HCT116 (cell line): ENCODE data around the gene AHCTF1. TPM values are rescaled to one million over a fixed set of nuclear protein-coding genes. Genes with fewer than 3 reads are reported as not detected.

Experiments
- ATAC-seq: fragments of 200-7000 bp; cut with Tn5 transposase; 2 replicates; pipeline ENCODE4 v1.9.1; 2020; ENCODE audit warnings: mild to moderate bottlenecking, moderate library complexity
- Bru-seq: library from RNA; stranded (reverse); fragments of 400-500 nt; gene quantifications from one replicate; lab custom pipeline; 2021; lab: Mats Ljungman, UMichigan
- BruChase-seq, 2 experiments: library from RNA; stranded (reverse); fragments of 400-500 nt; gene quantifications; one replicate each; lab custom pipeline; 2021; lab: Mats Ljungman, UMichigan
- BruUV-seq: library from RNA; stranded (reverse); fragments of 400-500 nt; replicated peaks from 2 replicates; lab custom pipeline; 2021; lab: Mats Ljungman, UMichigan
- CTCF ChIA-PET: fragments of 300-600 bp; sonication (Branson Sonifier 250); formaldehyde crosslinking; loops from one replicate; lab custom pipeline; 2021; ENCODE audit warnings: antibody characterized with exemption; lab: Charles Lee
- POLR2A ChIA-PET: fragments of 300-600, 350-600 bp; sonication (Branson Sonifier 250); formaldehyde crosslinking; loops from one replicate; lab custom pipeline; 2021; ENCODE audit warnings: antibody characterized with exemption; lab: Charles Lee
- RAD21 ChIA-PET, 2 experiments: fragments of 300-600 bp; sonication (Branson Sonifier 250); formaldehyde crosslinking; loops; one replicate each; lab custom pipeline; 2023; ENCODE audit warnings: low total read pairs in 2 of 2; ENCODE audit not compliant: uncharacterized antibody in 2 of 2, unreplicated experiment in 2 of 2, low non-redundant PET in 1 of 2; lab: Charles Lee
- DNase-seq: peaks from one replicate; pipeline ENCODE4 v3.0.0-alpha.2; 2010; ENCODE audit warnings: low read depth, low spot score
- H2AFZ ChIP-seq: fragments of 200-600 bp; shearing (Covaris generic), sonication (generic); 2 replicates; pipeline ENCODE4 v1.6.1; 2017; ENCODE audit warnings: low read depth, mixed run types, mixed read lengths, antibody characterized with exemption, low read length; ENCODE audit not compliant: poor library complexity, severe bottlenecking
- H3K27ac ChIP-seq: 2 replicates; pipeline ENCODE4 v1.5.1; 2012; ENCODE audit warnings: low read depth, low read length
- H3K27me3 ChIP-seq: fragments of 200-600 bp; sonication (generic); 2 replicates; pipeline ENCODE4 v1.6.1; 2016; ENCODE audit warnings: mixed run types, low read length, mixed read lengths; ENCODE audit not compliant: insufficient read depth
- H3K36me3 ChIP-seq, 2 experiments: fragments of 200-500 bp in 1 of 2; fragments of 200-600 bp in 1 of 2; sonication (Bioruptor generic) in 1 of 2; sonication (generic) in 1 of 2; 2 replicates each; pipeline versions ENCODE4 v1.5.1 to v1.6.1; 2014 to 2016; ENCODE audit warnings: low read length in 2 of 2, inconsistent platforms in 1 of 2, mixed read lengths in 1 of 2, mixed run types in 1 of 2; ENCODE audit not compliant: insufficient read depth in 2 of 2, control insufficient read depth in 1 of 2
- H3K4me1 ChIP-seq, 2 experiments: fragments of 200-600 bp in 1 of 2; sonication (generic) in 1 of 2; 2 replicates each; pipeline versions ENCODE4 v1.5.1 to v1.6.1; 2012 to 2017; ENCODE audit warnings: low read length in 2 of 2, inconsistent platforms in 1 of 2, mild to moderate bottlenecking in 1 of 2, mixed read lengths in 1 of 2, mixed run types in 1 of 2, moderate library complexity in 1 of 2; ENCODE audit not compliant: insufficient read depth in 2 of 2, control insufficient read depth in 1 of 2
- H3K4me2 ChIP-seq: fragments of 200-600 bp; sonication (generic); 2 replicates; pipeline ENCODE4 v1.6.1; 2017; ENCODE audit warnings: mixed run types, low read length, mixed read lengths
- H3K4me3 ChIP-seq, 2 experiments: fragments of 200-600 bp in 1 of 2; sonication (generic) in 1 of 2; replicated peaks in 1 of 2; 2 replicates each; pipeline ENCODE4 v1.5.1; 2011 to 2016; ENCODE audit warnings: low read length in 2 of 2, control low read depth in 1 of 2, low read depth in 1 of 2, mild to moderate bottlenecking in 1 of 2, mixed read lengths in 1 of 2, mixed run types in 1 of 2
- H3K79me2 ChIP-seq: fragments of 200-600 bp; sonication (generic); 2 replicates; pipeline ENCODE4 v1.6.1; 2017; ENCODE audit warnings: mild to moderate bottlenecking, mixed run types, low read length, moderate library complexity, mixed read lengths; ENCODE audit not compliant: insufficient read depth
- H3K9ac ChIP-seq: fragments of 200-600 bp; sonication (generic); 2 replicates; pipeline ENCODE4 v1.6.1; 2016; ENCODE audit warnings: low read length, mixed read lengths
- H3K9me2 ChIP-seq: fragments of 200-600 bp; sonication (generic), shearing (Covaris generic); 2 replicates; pipeline ENCODE4 v1.6.1; 2017; ENCODE audit warnings: mixed run types, mild to moderate bottlenecking, moderate library complexity; ENCODE audit not compliant: insufficient read depth
- H3K9me3 ChIP-seq, 2 experiments: fragments of 200-500 bp in 1 of 2; fragments of 200-600 bp in 1 of 2; sonication (Bioruptor generic) in 1 of 2; sonication (generic) in 1 of 2; 2 replicates each; pipeline ENCODE4 v1.6.1; 2014 to 2017; ENCODE audit warnings: low read length in 2 of 2, mixed read lengths in 2 of 2, inconsistent platforms in 1 of 2, low read depth in 1 of 2, mild to moderate bottlenecking in 1 of 2, mixed run types in 1 of 2, moderate library complexity in 1 of 2; ENCODE audit not compliant: control insufficient read depth in 1 of 2, insufficient read depth in 1 of 2
- H4K20me1 ChIP-seq: fragments of 200-600 bp; sonication (generic), shearing (Covaris generic); 2 replicates; pipeline ENCODE4 v1.6.1; 2017; ENCODE audit warnings: mixed run types, mild to moderate bottlenecking, moderate library complexity; ENCODE audit not compliant: insufficient read depth
- CEBPB ChIP-seq: IDR thresholded peaks from 2 replicates; pipeline ENCODE4 v1.6.1; 2012; ENCODE audit warnings: low read depth
- ELF1 ChIP-seq: IDR thresholded peaks from 2 replicates; pipeline ENCODE4 v1.6.1; 2012; ENCODE audit warnings: low read depth, borderline replicate concordance
- EZH2phosphoT487 ChIP-seq: fragments of 200-600 bp; IDR thresholded peaks from 2 replicates; pipeline ENCODE4 v1.6.1; 2018; ENCODE audit warnings: antibody characterized with exemption, borderline replicate concordance
- FOSL1 ChIP-seq: IDR thresholded peaks from 2 replicates; pipeline ENCODE4 v1.6.1; 2012; ENCODE audit warnings: low read depth
- JUND ChIP-seq: IDR thresholded peaks from 2 replicates; pipeline ENCODE4 v1.6.1; 2012
- MAX ChIP-seq: IDR thresholded peaks from 2 replicates; pipeline ENCODE4 v1.6.1; 2012
- POLR2A ChIP-seq: IDR thresholded peaks from 2 replicates; pipeline ENCODE4 v1.7.0; 2011; ENCODE audit warnings: borderline replicate concordance; ENCODE audit not compliant: insufficient read depth, insufficient read length; ENCODE audit errors: extremely low read depth
- POLR2AphosphoS5 ChIP-seq: IDR thresholded peaks from 2 replicates; pipeline ENCODE4 v1.6.1; 2011; ENCODE audit warnings: mild to moderate bottlenecking, low read depth, low read length, moderate library complexity
- REST ChIP-seq: IDR thresholded peaks from 2 replicates; pipeline ENCODE4 v1.6.1; 2012; ENCODE audit warnings: low read depth
- SIN3A ChIP-seq: IDR thresholded peaks from 2 replicates; pipeline ENCODE4 v1.6.1; 2012; ENCODE audit warnings: low read depth
- SRF ChIP-seq: IDR thresholded peaks from 2 replicates; pipeline ENCODE4 v1.6.1; 2012; ENCODE audit warnings: low read depth
- TCF7L2 ChIP-seq: IDR thresholded peaks from 2 replicates; pipeline ENCODE4 v1.7.0; 2011; ENCODE audit warnings: borderline replicate concordance, inconsistent platforms; ENCODE audit not compliant: insufficient read depth, insufficient read length; ENCODE audit errors: extremely low read depth
- ZFX ChIP-seq: fragments of 450-650 bp; IDR thresholded peaks from 2 replicates; pipeline ENCODE4 v1.6.1; 2017
- ZNF274 ChIP-seq: fragments of 200-500 bp; sonication (Bioruptor generic); IDR thresholded peaks from 2 replicates; pipeline ENCODE4 v1.6.1; 2014; ENCODE audit warnings: mild to moderate bottlenecking, low read depth, low read length, inconsistent platforms
- intact Hi-C: fragments of 100-400 bp; cut with micrococcal nuclease; formaldehyde crosslinking; loops from 2 replicates; pipeline ENCODE4 v1.10.0; 2022
- long read RNA-seq: library from polyadenylated mRNA; unstranded; transcript quantifications from one replicate; pipeline ENCODE4 v2.0.0, GENCODE V29; 2021; ENCODE audit not compliant: unreplicated experiment
- polyA plus RNA-seq: library from polyadenylated mRNA; unstranded; fragments of >200 nt; gene quantifications from 2 replicates; pipeline ENCODE4 v1.2.1, GENCODE V29; 2012; ENCODE audit warnings: missing spikeins
- total RNA-seq: library from RNA; stranded (reverse); gene quantifications from one replicate; pipeline ENCODE4 v1.2.1, GENCODE V29; 2021; ENCODE audit not compliant: unreplicated experiment
- TF ChIP-seq, protein P1 (sequence below): IDR thresholded peaks from 2 replicates; pipeline ENCODE4 v1.6.1; 2011; ENCODE audit warnings: mild to moderate bottlenecking, low read length, moderate library complexity; ENCODE audit not compliant: insufficient replicate concordance; ENCODE audit errors: extremely low read depth
- TF ChIP-seq, protein P2 (sequence below): IDR thresholded peaks from 2 replicates; pipeline ENCODE4 v1.6.1; 2012

Gene AHCTF1
- total RNA-seq (56.2 TPM), Bru-seq, nascent RNA (percentile 94 among the genes with signal in this experiment), BruChase-seq, experiment 1, labeled RNA remaining after a 6-hour chase (percentile 92 among the genes with signal in this experiment), BruChase-seq, experiment 2, labeled RNA remaining after a 2-hour chase (percentile 94 among the genes with signal in this experiment)
- 16.4 and 17.2 TPM in 2 replicates for polyA plus RNA-seq
- long read RNA-seq, full-length matches to known transcripts: 4 of 44 reads
- long read RNA-seq, partial matches to known transcripts: 29 of 44 reads
- long read RNA-seq, other reads (novel, unspliced or antisense): 11 of 44 reads

DNA sequence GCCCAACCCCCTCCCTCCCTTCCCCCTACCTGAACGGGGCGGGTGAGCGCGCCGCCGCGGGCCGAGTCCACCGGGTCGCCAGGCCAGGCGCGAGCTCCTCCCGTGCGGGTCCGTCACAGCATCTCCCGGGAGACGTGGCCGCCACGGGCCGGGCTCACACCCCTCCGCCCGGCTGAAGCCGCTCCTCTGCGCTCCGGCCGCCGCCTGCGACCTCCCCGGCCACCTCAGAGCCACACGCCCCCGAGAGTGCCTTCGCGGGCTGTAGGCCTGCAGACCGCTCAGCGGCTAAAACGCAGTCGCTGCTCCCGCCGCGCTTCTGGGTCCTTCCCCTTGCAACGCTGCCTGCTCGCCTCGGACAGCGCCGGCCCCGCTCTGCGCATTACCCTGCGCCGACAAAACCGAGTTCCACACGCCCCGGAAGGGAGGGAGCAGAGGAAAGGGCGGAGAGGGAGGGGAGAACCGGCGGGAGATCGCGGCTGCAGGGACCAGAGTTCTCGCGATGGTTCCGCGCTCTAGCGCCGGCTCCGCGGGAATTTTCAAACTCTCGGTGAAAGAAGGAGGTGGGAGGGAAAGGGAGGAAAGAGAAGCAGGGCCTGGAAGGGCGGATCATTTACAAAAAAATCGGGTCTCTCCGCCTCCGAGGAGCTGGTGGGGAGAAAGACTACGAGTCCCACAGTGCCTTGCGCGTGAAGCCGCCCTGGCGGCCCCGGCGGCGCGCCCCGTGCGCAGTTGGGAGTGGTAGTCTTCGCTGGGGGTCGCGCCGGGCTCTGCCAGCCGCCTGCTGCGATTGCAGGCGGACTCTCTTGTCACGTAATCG lies at the start of gene AHCTF1:
AHCTF1 (minus strand) TSS at position 400 of the 817 bp plus-strand sequence. CDS start 13,578 bp downstream, outside the sequence.
- no peaks in the 10 kb centered on the region for H3K9me3 ChIP-seq
- CTCF ChIA-PET: no interaction called here
- ATAC-seq: peak; percentile 94
- H3K4me1 ChIP-seq: peaks cover 8 to 12% of the 10 kb centered on the region in 2 experiments; a peak in 3 of 4 replicates
- no peaks in the 10 kb centered on the region for H3K9me2 ChIP-seq
- peak within 1 kb of the TSS; percentile 95 for H3K27ac ChIP-seq
- peak within 1 kb of the TSS; percentile 96 to 98 for H3K4me3 ChIP-seq
- no TSS peak for BruUV-seq
- DNase-seq: peak; percentile 93
- H2AFZ ChIP-seq: peak within 1 kb of the TSS; percentile 78
- intact Hi-C loops: loop anchor here (2.0 kb wide), 1 partner anchor 399 kb away; the partner anchor contains the start of gene ZNF496
- peaks cover 2 to 17% of the 10 kb centered on the region in 2 experiments; a peak in 3 of 4 replicates for H3K36me3 ChIP-seq
- H3K9ac ChIP-seq: peak within 1 kb of the TSS; percentile 83
- POLR2A ChIA-PET: no interaction called here
- H3K27me3 ChIP-seq: no peaks in the 10 kb centered on the region
- no peaks in the 10 kb centered on the region; the same call in 1 of the 2 replicates for H4K20me1 ChIP-seq
- peaks cover 44% of the 10 kb centered on the region for H3K79me2 ChIP-seq
- H3K4me2 ChIP-seq: peak within 1 kb of the TSS; percentile 77
- RAD21 ChIA-PET: no interaction called here
- no peak for TF ChIP-seq SRF
- peak; percentile 74 for TF ChIP-seq MAX
- no peak for TF ChIP-seq REST
- TF ChIP-seq CEBPB: no peak
- TF ChIP-seq ZFX: peak; percentile 83
- TF ChIP-seq POLR2A: peak; percentile 95
- TF ChIP-seq EZH2phosphoT487: no peak
- no peak for TF ChIP-seq FOSL1
- TF ChIP-seq TCF7L2: no peak
- no peak; the same call in 1 of the 2 replicates for TF ChIP-seq ELF1
- no peak for TF ChIP-seq ZNF274
- TF ChIP-seq POLR2AphosphoS5: peak; percentile 97
- TF ChIP-seq, protein P1, sequence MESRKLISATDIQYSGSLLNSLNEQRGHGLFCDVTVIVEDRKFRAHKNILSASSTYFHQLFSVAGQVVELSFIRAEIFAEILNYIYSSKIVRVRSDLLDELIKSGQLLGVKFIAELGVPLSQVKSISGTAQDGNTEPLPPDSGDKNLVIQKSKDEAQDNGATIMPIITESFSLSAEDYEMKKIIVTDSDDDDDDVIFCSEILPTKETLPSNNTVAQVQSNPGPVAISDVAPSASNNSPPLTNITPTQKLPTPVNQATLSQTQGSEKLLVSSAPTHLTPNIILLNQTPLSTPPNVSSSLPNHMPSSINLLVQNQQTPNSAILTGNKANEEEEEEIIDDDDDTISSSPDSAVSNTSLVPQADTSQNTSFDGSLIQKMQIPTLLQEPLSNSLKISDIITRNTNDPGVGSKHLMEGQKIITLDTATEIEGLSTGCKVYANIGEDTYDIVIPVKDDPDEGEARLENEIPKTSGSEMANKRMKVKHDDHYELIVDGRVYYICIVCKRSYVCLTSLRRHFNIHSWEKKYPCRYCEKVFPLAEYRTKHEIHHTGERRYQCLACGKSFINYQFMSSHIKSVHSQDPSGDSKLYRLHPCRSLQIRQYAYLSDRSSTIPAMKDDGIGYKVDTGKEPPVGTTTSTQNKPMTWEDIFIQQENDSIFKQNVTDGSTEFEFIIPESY: peak; percentile 96
- no peak for TF ChIP-seq JUND
- TF ChIP-seq SIN3A: peak; percentile 96
- TF ChIP-seq, protein P2, sequence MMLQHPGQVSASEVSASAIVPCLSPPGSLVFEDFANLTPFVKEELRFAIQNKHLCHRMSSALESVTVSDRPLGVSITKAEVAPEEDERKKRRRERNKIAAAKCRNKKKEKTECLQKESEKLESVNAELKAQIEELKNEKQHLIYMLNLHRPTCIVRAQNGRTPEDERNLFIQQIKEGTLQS: no peak
